Cardiac fibroblast (primary cell): ENCODE data around the gene TNNC1.

ENCODE experiments used
- DNase-seq, 2 donors: peaks; one replicate each; pipeline versions ENCODE4 v3.0.0 to v3.0.0-alpha.2; 2010; ENCODE audit warnings: low read depth in 2 of 2
- H3K4me3 ChIP-seq, 2 donors: replicated peaks in 1 of 2; 1 replicate in 1 of 2; 2 replicates in 1 of 2; pipeline ENCODE4 v1.5.1; 2011; ENCODE audit warnings: low read depth in 2 of 2, low read length in 2 of 2, mild to moderate bottlenecking in 2 of 2, moderate library complexity in 1 of 2
- TF ChIP-seq, protein P1 (sequence below): IDR thresholded peaks from one replicate; pipeline ENCODE4 v1.5.1; 2011; ENCODE audit warnings: low read depth, mild to moderate bottlenecking, low read length, inconsistent platforms

Gene TNNC1

DNA sequence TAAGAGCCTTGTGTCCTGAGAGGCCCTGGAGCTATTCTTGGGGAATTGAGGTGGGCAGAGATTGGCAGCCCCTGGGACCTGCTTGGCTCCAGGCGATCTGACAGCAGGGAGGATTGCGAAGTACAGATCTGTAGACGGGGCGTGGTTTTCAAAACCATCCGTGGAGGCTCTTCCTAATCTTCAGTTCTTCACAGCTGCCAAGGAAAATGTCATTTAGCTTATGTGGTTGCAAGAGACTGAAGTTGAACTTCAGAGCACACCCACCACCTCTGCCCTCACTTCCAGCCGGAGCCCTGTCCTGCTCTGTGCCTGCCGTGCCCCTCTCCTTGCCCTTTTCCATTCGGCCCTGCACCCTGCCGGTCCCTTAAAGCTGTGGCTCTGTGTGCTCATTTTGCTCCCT lies 14.5 kb upstream of the TNNC1 start:
- peak in 1 of 2 donors; percentile 57 for DNase-seq

DNA sequence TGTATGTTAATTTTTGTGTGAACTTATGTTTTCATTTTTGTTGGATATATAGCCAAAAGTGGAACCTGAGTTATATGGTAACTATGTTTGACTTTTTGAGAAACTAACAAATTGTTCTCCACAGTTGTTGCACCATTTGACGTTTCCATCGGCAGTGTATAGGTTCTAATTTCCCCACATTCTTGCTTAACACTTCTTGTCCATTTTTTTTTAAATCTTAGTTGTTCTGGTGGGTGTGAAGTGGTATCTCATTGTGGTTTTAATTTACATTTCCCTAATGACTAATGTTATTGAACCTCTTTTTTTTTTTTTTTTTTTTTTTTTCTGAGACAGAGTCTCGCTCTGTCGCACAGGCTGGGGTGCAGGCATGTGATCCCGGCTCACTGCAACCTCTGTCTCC lies 9.6 kb upstream of the TNNC1 start:
- DNase-seq, result no peak
- TF ChIP-seq, protein P1, sequence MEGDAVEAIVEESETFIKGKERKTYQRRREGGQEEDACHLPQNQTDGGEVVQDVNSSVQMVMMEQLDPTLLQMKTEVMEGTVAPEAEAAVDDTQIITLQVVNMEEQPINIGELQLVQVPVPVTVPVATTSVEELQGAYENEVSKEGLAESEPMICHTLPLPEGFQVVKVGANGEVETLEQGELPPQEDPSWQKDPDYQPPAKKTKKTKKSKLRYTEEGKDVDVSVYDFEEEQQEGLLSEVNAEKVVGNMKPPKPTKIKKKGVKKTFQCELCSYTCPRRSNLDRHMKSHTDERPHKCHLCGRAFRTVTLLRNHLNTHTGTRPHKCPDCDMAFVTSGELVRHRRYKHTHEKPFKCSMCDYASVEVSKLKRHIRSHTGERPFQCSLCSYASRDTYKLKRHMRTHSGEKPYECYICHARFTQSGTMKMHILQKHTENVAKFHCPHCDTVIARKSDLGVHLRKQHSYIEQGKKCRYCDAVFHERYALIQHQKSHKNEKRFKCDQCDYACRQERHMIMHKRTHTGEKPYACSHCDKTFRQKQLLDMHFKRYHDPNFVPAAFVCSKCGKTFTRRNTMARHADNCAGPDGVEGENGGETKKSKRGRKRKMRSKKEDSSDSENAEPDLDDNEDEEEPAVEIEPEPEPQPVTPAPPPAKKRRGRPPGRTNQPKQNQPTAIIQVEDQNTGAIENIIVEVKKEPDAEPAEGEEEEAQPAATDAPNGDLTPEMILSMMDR, result no peak

More for the DNA sequence above, 14.5 kb upstream of the TNNC1 start:
- TF ChIP-seq, protein P1, result no peak
- H3K4me3 ChIP-seq, result no peak overlapping the region

DNA sequence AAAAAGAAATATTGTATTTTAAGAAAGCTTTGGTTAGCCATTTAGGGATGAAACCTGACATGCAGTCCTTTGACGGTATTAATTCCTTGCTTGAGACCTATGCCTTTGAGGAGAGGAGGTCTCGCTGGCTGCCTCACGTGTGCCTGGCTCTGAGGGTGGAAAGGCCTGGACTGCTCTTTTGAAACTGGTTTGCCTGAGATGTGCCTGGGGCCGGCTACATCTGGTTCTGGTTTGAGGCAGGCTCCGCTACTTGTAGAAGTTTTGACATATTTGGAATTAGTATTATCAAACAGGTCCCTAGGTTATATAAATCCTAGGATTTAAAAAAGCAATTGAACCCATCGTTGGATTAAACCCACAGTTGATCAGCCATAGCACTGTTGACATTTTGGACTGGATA lies 8.0 kb upstream of the TNNC1 start:
- no peak overlapping the region for H3K4me3 ChIP-seq
- TF ChIP-seq, protein P1, result no peak
- DNase-seq, result no peak

More for the DNA sequence above, 9.6 kb upstream of the TNNC1 start:
- H3K4me3 ChIP-seq, result no peak overlapping the region

DNA sequence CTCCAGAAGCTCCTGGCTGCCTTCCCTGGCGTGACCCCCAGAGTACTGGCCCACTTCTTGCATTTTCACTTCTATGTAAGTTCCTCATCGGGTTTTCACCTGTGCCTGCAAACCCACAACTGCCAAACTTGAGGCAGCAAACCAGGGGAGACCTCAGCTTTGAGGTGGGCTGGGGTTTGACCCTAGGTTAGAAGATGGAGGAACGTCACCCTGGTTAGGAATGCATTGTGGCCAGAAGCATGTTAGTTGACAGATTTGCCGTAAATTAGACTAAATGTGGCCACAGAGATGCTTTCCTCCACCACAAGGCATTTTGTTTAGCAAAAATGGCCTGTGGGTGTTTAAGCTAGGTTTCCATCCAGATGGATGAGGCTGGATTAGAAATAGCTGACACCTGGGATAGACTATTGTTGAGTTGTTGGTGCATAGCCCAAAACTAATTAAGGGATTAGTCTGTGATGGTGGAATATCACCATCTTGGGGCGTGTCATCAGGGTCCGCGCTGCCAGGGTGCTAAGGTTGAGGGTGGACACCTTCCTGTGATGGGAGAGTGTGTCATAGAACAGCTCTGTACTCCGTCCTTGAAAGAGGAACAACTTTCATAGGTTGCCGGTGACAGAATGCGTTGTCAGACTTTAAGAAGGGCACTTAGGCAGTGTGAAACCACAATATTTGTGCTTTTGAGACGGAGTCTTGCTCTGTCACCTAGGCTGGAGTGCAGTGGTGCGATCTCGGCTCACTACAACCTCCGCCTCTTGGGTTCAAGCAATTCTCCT lies 5.1 kb upstream of the TNNC1 start:
- no peak for DNase-seq
- TF ChIP-seq, protein P1, result no peak
- H3K4me3 ChIP-seq, result no peak overlapping the region

DNA sequence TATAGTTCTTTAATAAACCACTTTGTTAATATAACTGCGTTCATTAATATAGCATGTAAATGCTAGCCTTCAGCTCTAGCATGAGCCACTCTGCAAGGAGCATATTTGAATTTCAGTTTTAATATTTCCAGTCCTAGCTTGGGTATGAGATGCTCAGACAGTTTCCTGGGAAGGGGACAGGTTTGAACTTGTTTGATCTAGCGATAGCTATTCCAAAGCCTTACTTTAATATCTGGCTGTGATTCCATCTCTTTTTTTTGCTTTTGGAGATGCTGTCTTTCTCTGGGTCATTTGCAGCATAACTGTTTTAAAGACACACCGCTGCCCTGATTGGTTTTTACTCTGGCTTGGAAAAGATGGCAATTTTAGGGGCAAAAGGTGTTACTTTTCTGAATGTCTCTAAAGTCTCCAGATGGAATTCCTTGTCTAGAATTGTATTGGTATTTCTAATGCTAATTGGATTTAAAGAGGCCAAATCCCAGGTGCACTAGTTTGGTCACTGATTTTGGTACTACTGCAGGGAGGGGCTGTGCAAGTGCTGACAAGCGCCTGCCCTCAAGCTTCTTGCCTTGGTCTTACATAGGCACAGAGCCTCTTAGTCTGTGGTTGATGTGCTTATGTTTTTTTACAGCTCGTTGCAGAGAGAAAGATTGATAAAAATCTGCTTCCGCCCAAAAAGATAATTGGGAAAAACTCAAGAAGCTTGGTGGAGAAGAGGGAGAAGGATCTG lies 4.4 kb upstream of the TNNC1 start:
- H3K4me3 ChIP-seq, result no peak overlapping the region
- TF ChIP-seq, protein P1, result no peak
- DNase-seq, result no peak

DNA sequence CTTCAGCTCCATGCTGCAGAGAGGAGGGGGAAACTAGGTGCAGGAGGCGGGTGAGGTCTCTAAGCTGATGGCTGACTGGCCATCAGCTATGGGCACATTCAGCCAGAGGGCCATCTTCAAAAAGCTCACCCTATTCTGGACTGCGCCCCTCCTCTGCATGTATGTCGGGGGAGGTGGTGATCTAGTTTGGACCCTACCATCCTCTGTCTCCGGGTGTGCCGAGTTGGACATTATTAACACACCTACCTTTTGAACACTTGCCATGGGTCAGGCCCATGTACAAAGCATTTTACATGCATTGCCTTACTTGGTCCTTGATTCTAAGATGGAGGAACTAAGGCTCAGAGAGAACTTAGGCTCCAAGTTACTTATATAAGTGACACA lies 3.0 kb upstream of the TNNC1 start:
- H3K4me3 ChIP-seq, result peak overlapping the region; percentile 84 to 98
- no peak for DNase-seq
- TF ChIP-seq, protein P1, result no peak
